ENCODE data around the gene CD40. TPM values are rescaled to one million over a fixed set of nuclear protein-coding genes. Genes with fewer than 3 reads are reported as not detected.
A peak's percentile ranks its signal among the peaks of the same experiment; 100 is the strongest.

The CD40 gene
- polyA plus RNA-seq, 3 donors = 14.4 to 26.1 (median 18.8) TPM

DNA sequence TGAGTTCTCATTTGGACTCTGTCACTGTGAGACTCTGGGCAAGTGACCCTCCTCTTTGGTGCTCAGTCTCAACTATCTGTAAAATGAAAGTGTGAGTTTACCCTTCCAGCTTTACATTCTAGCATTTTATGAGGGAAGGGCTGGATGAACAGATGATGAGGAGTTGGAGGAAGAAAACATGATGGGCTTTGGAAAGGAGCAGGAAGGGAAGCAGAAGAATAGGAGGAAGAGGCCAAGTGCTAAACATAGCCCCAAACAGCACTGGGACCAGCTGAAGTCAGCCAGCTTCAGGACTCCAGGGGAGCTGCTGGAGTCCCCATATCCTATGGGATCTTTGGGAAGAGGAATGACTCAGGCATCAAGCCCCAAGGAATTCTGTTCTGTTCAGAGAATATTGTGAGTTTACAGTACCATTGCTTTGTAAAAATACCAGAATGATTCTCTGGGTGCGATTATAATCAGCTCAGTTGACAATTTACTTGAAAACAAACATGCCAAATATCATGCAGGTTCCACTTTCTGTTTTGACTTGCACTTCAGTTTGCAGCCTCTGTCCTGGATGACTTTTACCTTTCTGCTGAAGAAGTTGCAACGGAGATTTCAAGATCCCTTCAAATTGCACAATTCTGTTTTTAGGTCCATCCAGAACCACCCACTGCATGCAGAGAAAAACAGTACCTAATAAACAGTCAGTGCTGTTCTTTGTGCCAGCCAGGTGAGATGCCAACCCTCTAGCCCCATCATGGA, 3.2 kb downstream of the CD40 start:
- H3K4me3 Mint-ChIP-seq = peak overlapping the region; percentile 5 to 13
- no peak overlapping the region for H2AFZ ChIP-seq (ENCODE audit: insufficient read depth, low read depth, low read length, poor library complexity, severe bottlenecking)
- peaks cover 31% of the 10 kb centered on the region for H4K20me1 ChIP-seq (ENCODE audit: insufficient read depth, low read length)
- H3K36me3 ChIP-seq (replicated peaks in 1 of 2; ENCODE audit: control insufficient read depth in 1 of 2, insufficient read depth in 2 of 2, low read length in 2 of 2) = peaks cover 0 to 25% of the 10 kb centered on the region in 2 donors
- H3K4me3 ChIP-seq (replicated peaks in 1 of 3; ENCODE audit: low read depth in 2 of 3, low read length in 3 of 3) = no peak overlapping the region
- H3K27ac ChIP-seq (ENCODE audit: low read depth in 1 of 2, low read length in 2 of 2) = no peak overlapping the region
- H3K4me1 Mint-ChIP-seq = peaks cover 48% of the 10 kb centered on the region
- H3K27me3 ChIP-seq (ENCODE audit: control insufficient read depth in 2 of 2, insufficient read depth in 2 of 2, low read length in 2 of 2) = peaks cover 0 to 10% of the 10 kb centered on the region in 2 donors
- no peaks in the 10 kb centered on the region for H3K9me3 ChIP-seq (replicated peaks in 1 of 2; ENCODE audit: control insufficient read depth in 1 of 2, insufficient read depth in 1 of 2, low read length in 2 of 2)
- H3K4me2 ChIP-seq (replicated peaks; ENCODE audit: extremely low read depth, low read length, poor library complexity, severe bottlenecking) = no peak overlapping the region
- no peaks in the 10 kb centered on the region for H3K79me2 ChIP-seq (ENCODE audit: insufficient read depth, low read length)
- intact Hi-C loops (cut with micrococcal nuclease) = no loop called here
- no peak overlapping the region for H3K9ac ChIP-seq (ENCODE audit: insufficient read depth, low read length, poor library complexity, severe bottlenecking)
- peak overlapping the region in 2 of 7 donors; percentile 4 to 79 for H3K27ac Mint-ChIP-seq
- 9% methylated on average over 1 of the region's 2 CpGs for WGBS (ENCODE audit: insufficient coverage)
- H3K36me3 Mint-ChIP-seq = peaks cover 23 to 38% of the 10 kb centered on the region in 2 donors
- peaks cover 0 to 3% (median 0%) of the 10 kb centered on the region in 7 donors for H3K9me3 Mint-ChIP-seq
- peaks cover 33 to 47% of the 10 kb centered on the region in 2 donors for H3K4me1 ChIP-seq (ENCODE audit: control insufficient read depth in 1 of 2, insufficient read depth in 2 of 2, low read length in 2 of 2)
- TF ChIP-seq, protein P1, sequence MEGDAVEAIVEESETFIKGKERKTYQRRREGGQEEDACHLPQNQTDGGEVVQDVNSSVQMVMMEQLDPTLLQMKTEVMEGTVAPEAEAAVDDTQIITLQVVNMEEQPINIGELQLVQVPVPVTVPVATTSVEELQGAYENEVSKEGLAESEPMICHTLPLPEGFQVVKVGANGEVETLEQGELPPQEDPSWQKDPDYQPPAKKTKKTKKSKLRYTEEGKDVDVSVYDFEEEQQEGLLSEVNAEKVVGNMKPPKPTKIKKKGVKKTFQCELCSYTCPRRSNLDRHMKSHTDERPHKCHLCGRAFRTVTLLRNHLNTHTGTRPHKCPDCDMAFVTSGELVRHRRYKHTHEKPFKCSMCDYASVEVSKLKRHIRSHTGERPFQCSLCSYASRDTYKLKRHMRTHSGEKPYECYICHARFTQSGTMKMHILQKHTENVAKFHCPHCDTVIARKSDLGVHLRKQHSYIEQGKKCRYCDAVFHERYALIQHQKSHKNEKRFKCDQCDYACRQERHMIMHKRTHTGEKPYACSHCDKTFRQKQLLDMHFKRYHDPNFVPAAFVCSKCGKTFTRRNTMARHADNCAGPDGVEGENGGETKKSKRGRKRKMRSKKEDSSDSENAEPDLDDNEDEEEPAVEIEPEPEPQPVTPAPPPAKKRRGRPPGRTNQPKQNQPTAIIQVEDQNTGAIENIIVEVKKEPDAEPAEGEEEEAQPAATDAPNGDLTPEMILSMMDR (IDR thresholded peaks at IDR 0.05) = no peak
- peaks cover 6 to 16% (median 12%) of the 10 kb centered on the region in 3 donors for H3K27me3 Mint-ChIP-seq (ENCODE audit: low read depth in 3 of 3)
- DNase-seq = no peak

DNA sequence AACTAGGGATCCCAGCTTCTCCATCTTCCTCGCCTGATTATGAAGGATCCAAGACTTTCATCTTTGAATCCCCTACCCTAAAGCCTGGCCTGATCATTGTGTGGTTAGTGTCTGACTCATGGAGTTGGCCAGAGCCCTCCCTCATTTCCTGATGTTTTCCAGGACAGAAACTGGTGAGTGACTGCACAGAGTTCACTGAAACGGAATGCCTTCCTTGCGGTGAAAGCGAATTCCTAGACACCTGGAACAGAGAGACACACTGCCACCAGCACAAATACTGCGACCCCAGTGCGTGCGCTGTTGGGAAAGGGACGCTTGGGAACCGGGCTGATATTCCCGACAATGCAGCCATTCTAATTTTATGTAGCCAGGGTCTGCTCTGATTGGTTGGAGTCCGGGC, 4.0 kb downstream of the CD40 start:
- no peak for DNase-seq
- no peak overlapping the region for H3K27ac ChIP-seq (ENCODE audit: low read depth in 1 of 2, low read length in 2 of 2)
- H3K36me3 Mint-ChIP-seq = peaks cover 23 to 43% of the 10 kb centered on the region in 2 donors
- peaks cover 0 to 25% of the 10 kb centered on the region in 2 donors for H3K36me3 ChIP-seq (replicated peaks in 1 of 2; ENCODE audit: control insufficient read depth in 1 of 2, insufficient read depth in 2 of 2, low read length in 2 of 2)
- H3K79me2 ChIP-seq (ENCODE audit: insufficient read depth, low read length) = no peaks in the 10 kb centered on the region
- H2AFZ ChIP-seq (ENCODE audit: insufficient read depth, low read depth, low read length, poor library complexity, severe bottlenecking) = no peak overlapping the region
- peaks cover 0 to 3% (median 0%) of the 10 kb centered on the region in 7 donors for H3K9me3 Mint-ChIP-seq
- TF ChIP-seq, protein P1 (IDR thresholded peaks at IDR 0.05) = no peak
- H3K27me3 ChIP-seq (ENCODE audit: control insufficient read depth in 2 of 2, insufficient read depth in 2 of 2, low read length in 2 of 2) = peaks cover 0 to 10% of the 10 kb centered on the region in 2 donors
- H3K9ac ChIP-seq (ENCODE audit: insufficient read depth, low read length, poor library complexity, severe bottlenecking) = no peak overlapping the region
- H3K4me3 Mint-ChIP-seq = peak overlapping the region in 1 of 2 donors; percentile 6
- H3K27me3 Mint-ChIP-seq (ENCODE audit: low read depth in 3 of 3) = peaks cover 11 to 15% (median 12%) of the 10 kb centered on the region in 3 donors
- peaks cover 31% of the 10 kb centered on the region for H4K20me1 ChIP-seq (ENCODE audit: insufficient read depth, low read length)
- peak overlapping the region in 1 of 7 donors; percentile 43 for H3K27ac Mint-ChIP-seq
- peaks cover 30 to 42% of the 10 kb centered on the region in 2 donors for H3K4me1 ChIP-seq (ENCODE audit: control insufficient read depth in 1 of 2, insufficient read depth in 2 of 2, low read length in 2 of 2)
- no peak overlapping the region for H3K4me2 ChIP-seq (replicated peaks; ENCODE audit: extremely low read depth, low read length, poor library complexity, severe bottlenecking)
- H3K9me3 ChIP-seq (replicated peaks in 1 of 2; ENCODE audit: control insufficient read depth in 1 of 2, insufficient read depth in 1 of 2, low read length in 2 of 2) = no peaks in the 10 kb centered on the region
- peaks cover 46% of the 10 kb centered on the region for H3K4me1 Mint-ChIP-seq
- intact Hi-C loops (cut with micrococcal nuclease) = no loop called here
- WGBS (ENCODE audit: insufficient coverage) = 98% methylated on average over 6 of the region's 11 CpGs
- H3K4me3 ChIP-seq (replicated peaks in 1 of 3; ENCODE audit: low read depth in 2 of 3, low read length in 3 of 3) = no peak overlapping the region

Data from CD14-positive monocyte (primary cell).